Neuron (in vitro differentiated cells): ENCODE results near the gene SDC1.

Experiments used
- H2AFZ ChIP-seq: one replicate; pipeline ENCODE4 v1.6.1; 2013; ENCODE audit warnings: low read depth, mild to moderate bottlenecking, inconsistent platforms, low read length, moderate library complexity
- H3K27me3 ChIP-seq: one replicate; pipeline ENCODE4 v1.6.1; 2013; ENCODE audit warnings: low read length; ENCODE audit not compliant: insufficient read depth
- H3K36me3 ChIP-seq: one replicate; pipeline ENCODE4 v1.6.1; 2013; ENCODE audit warnings: low read length; ENCODE audit not compliant: insufficient read depth
- H3K4me1 ChIP-seq: one replicate; pipeline ENCODE4 v1.6.1; 2013; ENCODE audit warnings: low read length; ENCODE audit not compliant: insufficient read depth
- H3K4me3 ChIP-seq: 2 replicates; pipeline ENCODE4 v1.5.1; 2013; ENCODE audit warnings: mild to moderate bottlenecking, low read length, moderate library complexity
- H3K9me3 ChIP-seq: one replicate; pipeline ENCODE4 v1.6.1; 2013; ENCODE audit warnings: low read length

Gene SDC1

GRCh38 chr2:20153131-20153851, 71.6 kb downstream of the SDC1 start:
- no peaks in the 10 kb centered on the region for H3K9me3 ChIP-seq
- no peaks in the 10 kb centered on the region for H3K27me3 ChIP-seq
- H2AFZ ChIP-seq, result no peak overlapping the region
- H3K4me3 ChIP-seq, result no peak overlapping the region
- H3K36me3 ChIP-seq, result no peaks in the 10 kb centered on the region
- peaks cover 19% of the 10 kb centered on the region for H3K4me1 ChIP-seq

- Histone ChIP-seq H2AFZ (no peak overlapping the region), H3K4me3 (no peak overlapping the region), H3K36me3 (no peaks in the 10 kb centered on the region), H3K4me1 (peaks cover 22% of the 10 kb centered on the region), H3K9me3 (no peaks in the 10 kb centered on the region), H3K27me3 (no peaks in the 10 kb centered on the region)
Measured at GRCh38 chr2:20150806-20151571, 73.9 kb downstream of the SDC1 start.
